GM21528 (cell line): Measurements from ENCODE around the gene PTPRD.
"Not testable (repeated sequence)": the region's sequence is repeated elsewhere in the genome, so short reads cannot be mapped to it uniquely, and the experiment has no call there.

Experiments
- ATAC-seq: cut with Tn5 transposase; IDR thresholded peaks from one replicate; pipeline ENCODE4 v1.9.1; 2021; ENCODE audit warnings: mild to moderate bottlenecking, moderate library complexity; ENCODE audit not compliant: unreplicated experiment, low FRiP score

PTPRD gene

GRCh38 chr9:9998491-9999287 lies 614.1 kb downstream of the PTPRD start:
- no peak for ATAC-seq

- ATAC-seq: no peak
Observed at GRCh38 chr9:9997585-9997984, 615.2 kb downstream of the PTPRD start.

GRCh38 chr9:9996259-9996658 lies 616.5 kb downstream of the PTPRD start:
- ATAC-seq: no peak

DNA sequence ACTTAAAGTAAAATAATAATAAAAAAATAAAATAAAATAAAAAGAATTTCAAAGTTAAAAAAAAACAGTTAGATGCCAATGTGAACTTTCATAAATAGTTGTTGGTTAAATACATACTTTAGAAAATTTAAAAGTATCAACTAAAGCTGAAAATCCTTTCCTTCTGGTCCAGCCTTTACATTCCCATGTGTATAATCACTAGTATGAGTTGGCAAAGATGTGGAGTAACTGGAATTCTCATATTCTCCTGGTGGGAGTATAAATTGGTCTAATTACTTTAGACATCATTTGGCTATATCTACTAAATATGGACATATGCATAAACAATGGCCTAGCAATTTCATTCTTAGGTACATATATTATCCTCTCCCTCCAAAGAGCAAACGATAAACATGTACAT lies 619.9 kb downstream of the PTPRD start:
- ATAC-seq: no peak

DNA sequence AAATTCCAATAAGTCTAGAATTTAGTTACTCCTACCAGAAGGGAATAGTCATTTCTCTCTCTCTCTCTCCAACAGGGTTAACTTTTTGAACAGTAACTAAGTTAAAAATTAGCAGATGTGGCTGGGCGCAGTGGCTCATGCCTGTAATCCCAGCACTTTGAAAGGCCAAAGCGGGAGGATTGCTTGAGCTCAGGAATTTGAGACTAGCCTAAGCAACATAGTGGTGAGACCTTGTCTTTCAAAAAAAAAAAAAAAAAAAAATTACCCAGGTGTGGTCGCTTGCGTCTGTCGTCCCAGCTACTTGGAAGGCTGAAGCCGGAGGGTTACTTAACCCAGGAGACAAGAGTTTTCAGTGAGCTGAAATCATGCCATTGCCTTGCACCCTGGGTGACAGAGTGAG lies 639.7 kb downstream of the PTPRD start:
- no peak for ATAC-seq

DNA sequence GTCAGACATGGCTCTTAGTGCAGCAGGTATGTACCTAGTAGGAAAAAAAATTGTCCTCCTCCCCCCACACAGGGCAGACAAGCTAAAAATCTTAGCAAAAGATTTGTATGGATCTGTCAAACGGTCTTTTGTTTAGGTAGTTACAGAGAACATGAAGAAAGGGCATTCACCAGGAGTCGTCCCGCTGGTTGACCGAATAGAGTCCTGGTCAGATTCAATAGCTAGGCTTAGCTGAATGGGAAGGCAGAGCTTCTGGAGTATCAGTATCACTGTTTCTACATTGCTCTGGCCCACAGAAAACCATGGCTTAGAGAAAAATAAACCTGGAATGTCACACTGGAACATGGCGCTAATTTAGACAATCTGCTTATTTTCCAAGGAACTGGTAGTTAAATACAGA lies 642.3 kb downstream of the PTPRD start:
- ATAC-seq: no peak

DNA sequence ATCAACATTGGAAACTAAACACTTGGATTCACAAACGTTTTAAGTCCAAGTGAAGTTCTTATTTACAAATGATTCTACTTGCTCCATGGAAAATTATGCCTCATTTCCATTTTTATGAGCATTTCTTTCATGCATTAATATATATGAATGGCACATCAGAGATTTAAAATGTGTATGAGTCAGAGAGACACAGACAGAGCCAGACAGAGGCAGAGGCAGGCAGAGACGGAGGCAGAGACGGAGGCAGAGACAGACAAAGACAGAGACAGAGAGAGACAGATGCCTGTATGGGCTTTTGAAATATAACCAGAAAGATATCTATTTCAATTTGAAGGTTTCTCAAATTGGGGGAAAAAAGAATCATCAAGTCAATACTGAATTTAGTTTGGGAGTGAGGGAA lies 649.0 kb downstream of the PTPRD start:
- no peak for ATAC-seq

DNA sequence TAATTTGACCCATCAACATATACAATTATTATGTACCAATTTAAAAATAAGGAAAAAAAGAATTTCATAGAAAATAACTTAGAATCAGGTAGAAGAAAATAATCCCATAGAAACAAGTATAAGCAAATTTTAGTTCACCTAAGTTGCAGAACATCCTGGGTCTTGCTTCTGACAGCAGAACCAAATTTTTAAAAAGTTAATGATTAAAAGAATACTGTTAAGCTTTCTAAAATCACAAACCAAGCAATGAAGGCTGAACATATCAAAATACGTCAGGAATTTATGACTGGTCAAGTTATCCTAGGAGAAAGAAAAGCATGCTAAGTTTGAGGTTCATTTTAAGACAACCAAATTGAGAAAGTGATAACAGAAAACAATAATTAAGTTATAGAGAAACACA lies 650.9 kb downstream of the PTPRD start:
- ATAC-seq: no peak

DNA sequence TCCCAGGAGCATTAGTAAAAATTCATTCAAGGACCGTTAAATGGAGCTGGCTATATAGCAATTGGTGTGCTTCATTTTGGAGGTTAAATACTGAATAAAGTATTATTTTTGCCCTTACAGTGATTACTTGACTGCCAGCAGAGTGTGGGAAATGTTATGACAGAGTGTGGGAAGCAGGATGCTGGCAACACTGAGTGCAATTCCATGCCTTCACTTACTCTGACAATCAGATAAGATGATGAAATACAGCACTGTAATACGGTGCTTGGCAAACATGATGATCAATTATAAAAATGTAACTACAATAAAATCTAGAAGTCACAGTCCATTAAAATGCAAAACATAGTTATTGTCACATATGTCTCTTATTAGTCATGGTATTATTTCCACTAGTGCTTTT lies 651.3 kb downstream of the PTPRD start:
- ATAC-seq: no peak

- ATAC-seq: no peak
Observed at GRCh38 chr9:9951556-9952160, 661.1 kb downstream of the PTPRD start.

- no peak for ATAC-seq
Observed at GRCh38 chr9:9950813-9951212, 662.0 kb downstream of the PTPRD start.

DNA sequence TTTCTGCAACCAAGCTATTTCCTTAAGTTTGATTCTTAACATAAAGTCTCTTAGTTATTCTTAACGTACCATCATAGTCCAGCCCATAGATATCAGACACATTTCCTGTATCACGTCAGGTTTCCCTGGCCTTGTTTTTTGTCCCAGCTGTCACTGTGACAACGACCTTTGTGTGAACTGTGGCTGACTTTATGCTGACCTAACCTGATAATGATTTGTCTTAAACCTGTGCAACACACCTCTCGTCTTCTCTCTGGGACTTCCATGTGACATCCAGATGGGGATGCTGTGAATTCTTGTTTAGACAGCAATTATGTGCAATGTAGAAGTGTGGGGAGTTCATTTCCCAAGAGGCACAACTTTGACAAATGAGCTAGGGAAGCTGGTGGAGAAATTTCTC lies 662.8 kb downstream of the PTPRD start:
- ATAC-seq: no peak

- ATAC-seq: no peak
Observed at GRCh38 chr9:9949368-9949767, 663.4 kb downstream of the PTPRD start.

DNA sequence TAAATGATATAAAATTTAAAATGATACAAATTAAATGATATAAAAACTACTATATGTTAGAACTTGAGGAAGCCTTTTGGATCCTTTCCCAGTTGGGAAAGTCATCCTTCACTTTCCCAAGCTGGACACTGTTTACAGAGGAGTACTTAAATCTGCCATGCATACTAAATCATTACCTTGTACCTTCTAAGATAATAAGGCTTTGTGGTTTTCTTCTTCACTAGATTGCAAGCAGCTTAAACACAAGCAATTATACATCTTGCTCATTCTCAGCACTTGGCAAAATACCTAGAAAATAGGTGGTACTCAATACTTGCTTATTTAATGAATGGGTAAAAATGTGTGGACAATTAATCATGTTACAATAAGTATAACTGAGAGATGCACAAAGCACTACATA lies 666.8 kb downstream of the PTPRD start:
- ATAC-seq: no peak

DNA sequence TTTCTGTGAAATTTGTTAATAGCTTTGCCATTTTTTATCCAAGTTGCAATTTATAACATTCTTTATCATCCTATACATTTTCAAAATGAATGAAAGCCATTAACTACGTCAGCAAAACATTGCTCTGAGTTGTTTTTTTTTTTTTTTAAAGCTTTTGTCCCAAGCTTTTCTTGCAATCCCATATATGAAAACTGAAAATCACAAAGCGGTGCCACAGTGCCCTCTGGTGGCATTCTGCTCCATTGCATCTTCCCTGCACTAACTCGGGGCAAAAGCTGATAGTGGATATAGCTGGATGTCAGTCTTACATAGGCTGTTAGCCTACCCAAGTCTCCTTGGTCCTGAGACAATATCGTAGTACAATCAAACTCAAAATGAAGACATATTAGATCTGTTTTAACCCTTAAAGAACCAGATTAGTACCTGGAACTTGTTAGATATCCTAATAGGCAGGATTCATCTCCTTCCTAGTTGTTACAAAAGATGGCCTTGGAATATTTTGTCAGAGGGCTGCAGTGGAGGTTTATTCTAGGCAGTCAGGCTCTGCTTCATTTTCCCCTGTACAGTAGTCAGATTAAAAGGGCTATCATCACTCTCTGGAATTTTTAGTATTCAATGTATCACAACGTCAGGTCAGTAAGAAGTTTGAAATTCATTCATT lies 669.9 kb downstream of the PTPRD start:
- peak; percentile 78 for ATAC-seq

DNA sequence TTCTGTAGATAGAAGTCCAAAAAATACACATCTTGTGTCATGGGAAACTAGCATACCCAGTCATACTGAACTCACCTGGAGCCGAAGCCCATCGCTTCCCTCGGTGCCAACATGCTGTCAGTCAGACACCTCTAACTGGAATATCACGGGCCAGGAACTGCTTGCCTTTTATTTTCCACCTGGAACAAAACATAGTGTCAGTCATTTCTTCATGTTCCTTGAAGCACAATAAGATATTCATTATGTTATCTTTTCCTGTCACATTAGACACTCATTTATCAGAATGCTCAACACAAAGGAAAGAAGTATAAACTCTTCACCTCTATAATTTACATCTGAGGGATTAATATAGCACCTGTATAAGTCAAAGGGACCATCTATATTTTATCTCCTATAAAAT lies 674.4 kb downstream of the PTPRD start:
- no peak for ATAC-seq

GRCh38 chr9:9931464-9931863 lies 681.3 kb downstream of the PTPRD start:
- not testable (repeated sequence) for ATAC-seq

DNA sequence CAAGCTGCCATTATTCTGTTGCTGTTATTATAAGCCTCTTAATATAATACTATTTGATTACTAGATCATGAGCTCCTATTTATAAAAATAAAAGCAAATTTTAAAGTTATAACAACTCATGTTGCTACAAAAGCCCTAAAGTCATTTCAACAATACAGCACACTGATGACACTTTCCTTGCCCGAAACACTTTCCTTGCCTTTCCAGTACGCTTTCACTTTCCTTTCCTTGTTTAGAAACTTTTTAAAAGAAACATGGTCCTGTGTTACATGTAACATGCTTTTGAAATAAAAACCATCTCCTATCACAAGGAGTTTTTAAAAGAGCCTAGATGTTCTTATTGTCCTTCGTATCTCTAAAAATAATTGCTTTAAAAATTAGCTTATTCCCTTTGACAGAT lies 688.4 kb downstream of the PTPRD start:
- ATAC-seq: no peak

DNA sequence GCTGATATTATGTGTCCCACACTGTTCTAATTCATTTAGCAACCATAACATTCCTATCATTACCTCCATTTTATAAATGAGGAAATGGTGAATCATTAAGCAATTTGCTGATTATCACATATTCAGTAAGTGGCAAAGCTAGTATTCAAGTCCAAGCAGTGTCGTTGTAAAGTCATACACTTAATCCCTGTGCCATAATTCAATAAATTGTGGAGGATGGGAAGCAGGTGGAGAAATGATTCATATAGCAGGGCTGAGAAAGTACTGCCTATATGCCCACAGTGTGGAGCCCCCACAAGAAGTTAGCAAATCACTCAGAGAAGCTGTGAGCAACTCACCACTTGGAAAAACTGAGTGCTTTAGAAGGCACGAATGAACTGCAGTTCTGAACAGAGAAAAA lies 691.0 kb downstream of the PTPRD start:
- no peak for ATAC-seq

GRCh38 chr9:9920425-9921060 lies 692.3 kb downstream of the PTPRD start:
- no peak for ATAC-seq

GRCh38 chr9:9919174-9919775 lies 693.5 kb downstream of the PTPRD start:
- ATAC-seq: no peak
